Measurements from ENCODE around the gene IER5L. TPM values are rescaled to one million over a fixed set of nuclear protein-coding genes. Genes with fewer than 3 reads are reported as not detected.
"Not testable (repeated sequence)": the region's sequence is repeated elsewhere in the genome, so short reads cannot be mapped to it uniquely, and the experiment has no call there.

IER5L gene
- total and polyA plus RNA-seq, 4 donors: 12.6 to 31.5 (median 24.1) TPM

DNA sequence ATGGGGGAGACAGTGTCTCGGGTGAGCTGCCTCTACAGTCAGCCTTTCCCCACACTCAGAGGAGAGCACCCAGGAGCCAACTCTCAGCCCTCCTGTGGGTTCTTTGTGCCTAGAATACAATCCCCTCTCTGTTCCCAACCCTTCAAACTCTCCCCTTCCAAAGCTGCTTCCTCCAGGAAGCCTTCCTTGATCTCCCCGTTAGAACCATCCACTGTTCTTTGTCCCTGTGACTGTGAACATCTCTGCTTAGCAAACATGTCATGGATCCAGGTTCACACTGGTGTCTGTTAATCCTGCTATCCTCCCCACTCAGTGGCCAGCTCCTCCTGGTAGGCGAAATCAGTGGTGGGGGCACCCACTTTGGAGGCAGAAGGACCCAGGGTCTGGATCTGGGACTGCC is 16.2 kb upstream of the IER5L start:
- no peak overlapping the region for H3K27ac ChIP-seq (ENCODE audit: low read depth in 1 of 2, low read length in 1 of 2)
- DNase-seq (no peak), ATAC-seq (ENCODE audit: insufficient read depth, low FRiP score) (no peak)
- no peaks in the 10 kb centered on the region for H3K27me3 ChIP-seq (ENCODE audit: control insufficient read depth in 3 of 3, insufficient read depth in 3 of 3, low read length in 2 of 3)
- H3K4me3 ChIP-seq: no peak overlapping the region
- H3K36me3 ChIP-seq (ENCODE audit: control insufficient read depth in 4 of 4, insufficient read depth in 4 of 4, low read length in 4 of 4): no peaks in the 10 kb centered on the region
- H3K9me3 ChIP-seq (ENCODE audit: control insufficient read depth in 4 of 4, insufficient read depth in 3 of 4, low read length in 3 of 4): peaks cover 0 to 3% (median 0%) of the 10 kb centered on the region in 4 donors
- 52 to 77% methylated on average over 3 of the region's 3 CpGs for WGBS, 2 donors
- no peak for TF ChIP-seq CTCF (IDR thresholded peaks at IDR 0.05; ENCODE audit: control extremely low read depth, extremely low read depth)
- no peak overlapping the region for H3K9ac ChIP-seq (ENCODE audit: insufficient read depth in 1 of 2, low read length in 2 of 2)
- peaks cover 0 to 12% (median 0%) of the 10 kb centered on the region in 5 donors for H3K4me1 ChIP-seq (ENCODE audit: control insufficient read depth in 5 of 5, insufficient read depth in 5 of 5, low read length in 5 of 5)

- Histone ChIP-seq H3K4me1 (ENCODE audit: control insufficient read depth in 5 of 5, insufficient read depth in 5 of 5, low read length in 5 of 5) (peaks cover 0 to 10% (median 0%) of the 10 kb centered on the region in 5 donors), H3K27me3 (ENCODE audit: control insufficient read depth in 3 of 3, insufficient read depth in 3 of 3, low read length in 2 of 3) (no peaks in the 10 kb centered on the region), H3K9me3 (ENCODE audit: control insufficient read depth in 4 of 4, insufficient read depth in 3 of 4, low read length in 3 of 4) (peaks cover 0 to 3% (median 0%) of the 10 kb centered on the region in 4 donors), H3K4me3 (no peak overlapping the region), H3K36me3 (ENCODE audit: control insufficient read depth in 4 of 4, insufficient read depth in 4 of 4, low read length in 4 of 4) (no peaks in the 10 kb centered on the region), H3K9ac (ENCODE audit: insufficient read depth in 1 of 2, low read length in 2 of 2) (no peak overlapping the region), H3K27ac (ENCODE audit: low read depth in 1 of 2, low read length in 1 of 2) (no peak overlapping the region)
- WGBS, 2 donors: 79 to 89% methylated on average over 7 of the region's 7 CpGs
- ATAC-seq (ENCODE audit: insufficient read depth, low FRiP score) (no peak), DNase-seq (no peak)
- no peak for TF ChIP-seq CTCF (IDR thresholded peaks at IDR 0.05; ENCODE audit: control extremely low read depth, extremely low read depth)
Measured at GRCh38 chr9:129193655-129194054, 15.6 kb upstream of the IER5L start.

- WGBS, 2 donors: 90 to 95% methylated on average over 7 of the region's 7 CpGs
- Histone ChIP-seq H3K9me3 (ENCODE audit: control insufficient read depth in 4 of 4, insufficient read depth in 3 of 4, low read length in 3 of 4) (peaks cover 0 to 3% (median 0%) of the 10 kb centered on the region in 4 donors), H3K27me3 (ENCODE audit: control insufficient read depth in 3 of 3, insufficient read depth in 3 of 3, low read length in 2 of 3) (no peaks in the 10 kb centered on the region), H3K27ac (ENCODE audit: low read depth in 1 of 2, low read length in 1 of 2) (no peak overlapping the region), H3K4me3 (no peak overlapping the region), H3K9ac (ENCODE audit: insufficient read depth in 1 of 2, low read length in 2 of 2) (no peak overlapping the region), H3K36me3 (ENCODE audit: control insufficient read depth in 4 of 4, insufficient read depth in 4 of 4, low read length in 4 of 4) (no peaks in the 10 kb centered on the region), H3K4me1 (ENCODE audit: control insufficient read depth in 5 of 5, insufficient read depth in 5 of 5, low read length in 5 of 5) (no peaks in the 10 kb centered on the region)
- TF ChIP-seq CTCF (IDR thresholded peaks at IDR 0.05; ENCODE audit: control extremely low read depth, extremely low read depth): no peak
- ATAC-seq (ENCODE audit: insufficient read depth, low FRiP score) (no peak), DNase-seq (no peak)
Measured at GRCh38 chr9:129191234-129191633, 13.2 kb upstream of the IER5L start.

DNA sequence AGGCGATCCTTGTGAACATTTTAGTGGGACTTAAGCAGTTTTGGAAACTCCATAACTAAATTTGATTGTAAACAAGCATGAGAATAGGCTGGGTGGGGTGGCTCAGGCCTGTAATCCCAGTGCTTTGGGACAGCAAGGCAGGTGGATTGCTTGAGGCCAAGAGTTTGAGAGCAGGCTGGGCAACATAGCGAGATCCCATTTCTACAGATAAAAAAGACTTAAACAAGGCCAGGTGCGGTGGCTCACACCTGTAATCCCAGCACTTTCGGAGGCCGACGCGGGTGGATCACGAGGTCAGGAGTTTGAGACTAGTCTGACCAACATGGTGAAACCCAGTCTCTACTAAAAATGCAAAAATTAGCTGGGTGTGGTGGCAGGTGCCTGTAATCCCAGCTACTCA is 11.9 kb upstream of the IER5L start:
- DNase-seq; H3K27ac ChIP-seq (ENCODE audit: low read depth in 1 of 2, low read length in 1 of 2); H3K4me1 ChIP-seq (ENCODE audit: control insufficient read depth in 5 of 5, insufficient read depth in 5 of 5, low read length in 5 of 5); H3K4me3 ChIP-seq; H3K36me3 ChIP-seq (ENCODE audit: control insufficient read depth in 4 of 4, insufficient read depth in 4 of 4, low read length in 4 of 4); ATAC-seq (ENCODE audit: insufficient read depth, low FRiP score); H3K27me3 ChIP-seq (ENCODE audit: control insufficient read depth in 3 of 3, insufficient read depth in 3 of 3, low read length in 2 of 3); H3K9ac ChIP-seq (ENCODE audit: insufficient read depth in 1 of 2, low read length in 2 of 2); H3K9me3 ChIP-seq (ENCODE audit: control insufficient read depth in 4 of 4, insufficient read depth in 3 of 4, low read length in 3 of 4): not testable (repeated sequence)
- 93 to 96% methylated on average over 8 of the region's 8 CpGs for WGBS, 2 donors
